T-helper 17 cell (primary cell): Measurements from ENCODE around the gene MSL1. TPM values are rescaled to one million over a fixed set of nuclear protein-coding genes. Genes with fewer than 3 reads are reported as not detected.

Experiments used
- ATAC-seq: fragments of 150-1000 bp; cut with Tn5 transposase; 2 replicates; pipeline ENCODE4 v1.10.0; 2021; ENCODE audit warnings: mild to moderate bottlenecking, moderate library complexity
- DNase-seq, 3 donors: peaks; one replicate each; pipeline versions ENCODE4 v3.0.0 to v3.0.0-alpha.2; 2020 to 2021
- H3K9me3 ChIP-seq: one replicate; pipeline ENCODE4 v1.7.0; 2013; ENCODE audit warnings: low read length, mild to moderate bottlenecking; ENCODE audit not compliant: control insufficient read depth, poor library complexity, severe bottlenecking
- H3K27ac Mint-ChIP-seq: one replicate; pipeline ENCODE4 v1.8.0; 2022; ENCODE audit warnings: mild to moderate bottlenecking, moderate library complexity, mixed read lengths
- H3K27me3 Mint-ChIP-seq: one replicate; pipeline ENCODE4 v1.8.0; 2022; ENCODE audit warnings: mixed read lengths
- H3K36me3 Mint-ChIP-seq: one replicate; pipeline ENCODE4 v1.8.0; 2022; ENCODE audit warnings: low read depth, mixed read lengths
- H3K4me1 Mint-ChIP-seq: one replicate; pipeline ENCODE4 v1.8.0; 2022; ENCODE audit warnings: mild to moderate bottlenecking, mixed read lengths
- H3K4me3 Mint-ChIP-seq: one replicate; pipeline ENCODE4 v1.8.0; 2022; ENCODE audit warnings: mild to moderate bottlenecking, moderate library complexity, mixed read lengths
- total RNA-seq, 4 donors: library from RNA in 2 of 4; stranded (reverse) in 2 of 4; gene quantifications; one replicate each; pipeline ENCODE4 v1.2.3 and lab custom pipeline; 2022 to 2026

The MSL1 gene
- total RNA-seq, 2 donors from 2014 or later: 101 to 106 TPM

- Mint-ChIP-seq H3K4me1 (peaks cover 61% of the 10 kb centered on the region), H3K27me3 (no peaks in the 10 kb centered on the region), H3K27ac (peak overlapping the region; percentile 100), H3K36me3 (peaks cover 12% of the 10 kb centered on the region), H3K4me3 (peak overlapping the region; percentile 92)
- ATAC-seq (no peak), DNase-seq (no peak)
- no peaks in the 10 kb centered on the region for H3K9me3 ChIP-seq
Measured at GRCh38 chr17:40095351-40095943, 26.3 kb upstream of the MSL1 start.

GRCh38 chr17:40095944-40096791 is 25.6 kb upstream of the MSL1 start:
- ATAC-seq: peak; percentile 71
- Mint-ChIP-seq H3K27me3 (no peaks in the 10 kb centered on the region), H3K27ac (peak overlapping the region; percentile 100), H3K4me3 (peak overlapping the region; percentile 92), H3K4me1 (peaks cover 68% of the 10 kb centered on the region), H3K36me3 (peaks cover 11% of the 10 kb centered on the region)
- no peaks in the 10 kb centered on the region for H3K9me3 ChIP-seq
- DNase-seq: peak; percentile 61 to 75 (median 69)

- ATAC-seq (no peak), DNase-seq (no peak)
Measured at GRCh38 chr17:40097087-40097486, 24.7 kb upstream of the MSL1 start.

GRCh38 chr17:40097931-40098845 is 23.6 kb upstream of the MSL1 start:
- no peaks in the 10 kb centered on the region for H3K9me3 ChIP-seq
- H3K27ac Mint-ChIP-seq: peak overlapping the region; percentile 100
- no peaks in the 10 kb centered on the region for H3K27me3 Mint-ChIP-seq
- peaks cover 11% of the 10 kb centered on the region for H3K36me3 Mint-ChIP-seq
- H3K4me3 Mint-ChIP-seq: peak overlapping the region; percentile 92
- DNase-seq (no peak), ATAC-seq (no peak)
- H3K4me1 Mint-ChIP-seq: peaks cover 76% of the 10 kb centered on the region

More at GRCh38 chr17:40097087-40097486, 24.7 kb upstream of the MSL1 start:
- no peaks in the 10 kb centered on the region for H3K9me3 ChIP-seq
- Mint-ChIP-seq H3K27ac (peak overlapping the region; percentile 100), H3K4me1 (peaks cover 73% of the 10 kb centered on the region), H3K36me3 (peaks cover 11% of the 10 kb centered on the region), H3K4me3 (peak overlapping the region; percentile 92), H3K27me3 (no peaks in the 10 kb centered on the region)

GRCh38 chr17:40098846-40099618 is 22.7 kb upstream of the MSL1 start:
- H3K4me3 Mint-ChIP-seq: peak overlapping the region; percentile 92
- peak; percentile 99 to 100 (median 99) for DNase-seq
- H3K36me3 Mint-ChIP-seq: peaks cover 8% of the 10 kb centered on the region
- peaks cover 77% of the 10 kb centered on the region for H3K4me1 Mint-ChIP-seq
- no peaks in the 10 kb centered on the region for H3K27me3 Mint-ChIP-seq
- peak overlapping the region; percentile 100 for H3K27ac Mint-ChIP-seq
- peak; percentile 71 for ATAC-seq
- no peaks in the 10 kb centered on the region for H3K9me3 ChIP-seq

GRCh38 chr17:40099619-40100418 is 22.0 kb upstream of the MSL1 start:
- Mint-ChIP-seq H3K27me3 (no peaks in the 10 kb centered on the region), H3K4me1 (peaks cover 82% of the 10 kb centered on the region), H3K36me3 (peaks cover 5% of the 10 kb centered on the region), H3K4me3 (peak overlapping the region; percentile 92), H3K27ac (peak overlapping the region; percentile 100)
- H3K9me3 ChIP-seq: no peaks in the 10 kb centered on the region
- ATAC-seq: no peak
- no peak for DNase-seq

GRCh38 chr17:40100419-40100668 is 21.4 kb upstream of the MSL1 start, which contains the start of gene NR1D1:
Gene NR1D1, minus strand, starts transcription at chr17:40100589. Its CDS starts 495 bp downstream, at chr17:40100094.
- H3K36me3 Mint-ChIP-seq: peaks cover 5% of the 10 kb centered on the region
- no peaks in the 10 kb centered on the region for H3K27me3 Mint-ChIP-seq

GRCh38 chr17:40100669-40101366 is 21.0 kb upstream of the MSL1 start:
- no peaks in the 10 kb centered on the region for H3K9me3 ChIP-seq
- Mint-ChIP-seq H3K36me3 (peaks cover 5% of the 10 kb centered on the region), H3K27me3 (no peaks in the 10 kb centered on the region), H3K4me3 (peak overlapping the region; percentile 92), H3K27ac (peak overlapping the region; percentile 100), H3K4me1 (peaks cover 80% of the 10 kb centered on the region)
- peak; percentile 27 for ATAC-seq
- DNase-seq: peak; percentile 84 to 94 (median 88)

More at GRCh38 chr17:40100419-40100668, 21.4 kb upstream of the MSL1 start, which contains the start of gene NR1D1:
- DNase-seq (no peak), ATAC-seq (no peak)
- no peaks in the 10 kb centered on the region for H3K9me3 ChIP-seq
- peaks cover 82% of the 10 kb centered on the region for H3K4me1 Mint-ChIP-seq
- peak within 1 kb of the TSS; percentile 92 for H3K4me3 Mint-ChIP-seq
- peak within 1 kb of the TSS; percentile 100 for H3K27ac Mint-ChIP-seq

- peak overlapping the region; percentile 100 for H3K27ac Mint-ChIP-seq
- H3K4me3 Mint-ChIP-seq: peak overlapping the region; percentile 92
- H3K36me3 Mint-ChIP-seq: peaks cover 2% of the 10 kb centered on the region
- H3K4me1 Mint-ChIP-seq: peaks cover 80% of the 10 kb centered on the region
- no peaks in the 10 kb centered on the region for H3K9me3 ChIP-seq
- DNase-seq (no peak), ATAC-seq (no peak)
- H3K27me3 Mint-ChIP-seq: no peaks in the 10 kb centered on the region
Measured at GRCh38 chr17:40101367-40102210, 20.2 kb upstream of the MSL1 start.

- ATAC-seq: no peak
- H3K9me3 ChIP-seq: no peaks in the 10 kb centered on the region
- Mint-ChIP-seq H3K27ac (peak overlapping the region; percentile 100), H3K27me3 (no peaks in the 10 kb centered on the region), H3K36me3 (peaks cover 2% of the 10 kb centered on the region), H3K4me3 (peak overlapping the region; percentile 66), H3K4me1 (peaks cover 79% of the 10 kb centered on the region)
- DNase-seq: no peak
Measured at GRCh38 chr17:40103071-40103661, 18.6 kb upstream of the MSL1 start.
